Measurements from ENCODE around the gene CA10.

GRCh38 chr17:52105591-52105990 lies 52.9 kb downstream of the CA10 start:
- TF ChIP-seq CTCF (IDR thresholded peaks at IDR 0.05; ENCODE audit: insufficient read depth, low read length, poor library complexity, severe bottlenecking) = no peak
- no peak for TF ChIP-seq EZH2phosphoT487 (conservative IDR thresholded peaks at IDR 0.05; ENCODE audit: low read length)

Measured in SU-DHL-6 (cell line).